A549 (cell line): ENCODE results near the gene FRMD4A. TPM values are rescaled to one million over a fixed set of nuclear protein-coding genes. Genes with fewer than 3 reads are reported as not detected.

Experiments
- ATAC-seq, 2 experiments: fragments of 200-7000 bp in 1 of 2; fragments of >200 bp in 1 of 2; cut with Nextera tagmentation in 1 of 2; cut with Tn5 transposase in 1 of 2; 3 replicates each; pipeline versions ENCODE4 v1.8.0 to v1.9.1; 2018 to 2020; ENCODE audit warnings: mild to moderate bottlenecking in 1 of 2, moderate library complexity in 1 of 2
- CTCF ChIA-PET: fragments of 300-600 bp; sonication (Branson Sonifier 250); formaldehyde crosslinking; extraction: SDS; loops from one replicate; lab custom pipeline; 2021; ENCODE audit warnings: antibody characterized with exemption, inconsistent platforms; lab: Yijun Ruan, JAX
- POLR2A ChIA-PET: fragments of 350-600 bp; formaldehyde crosslinking; extraction: SDS; loops from one replicate; lab custom pipeline; 2021; ENCODE audit warnings: antibody characterized with exemption, inconsistent platforms; lab: Yijun Ruan, JAX
- DNase-seq, 2 experiments: peaks; one replicate each; pipeline versions ENCODE4 v3.0.0 to v3.0.0-alpha.2; 2011 to 2016; ENCODE audit warnings: low read depth in 1 of 2, low spot score in 1 of 2
- FAIRE-seq: peaks from 2 replicates; lab custom pipeline; 2011; peaks lifted over from hg19 to GRCh38; lab: Jason Lieb, UNC
- H3K27ac ChIP-seq, 2 experiments: fragments of >200 bp; sonication (Bioruptor Twin); formaldehyde crosslinking; 3 replicates each; pipeline ENCODE4 v1.5.1; 2016 to 2017
- H3K4me1 ChIP-seq: fragments of >200 bp; sonication (Bioruptor Twin); formaldehyde crosslinking; 3 replicates; pipeline ENCODE4 v1.6.1; 2016
- H3K4me2 ChIP-seq: fragments of >200 bp; sonication (Bioruptor Twin); formaldehyde crosslinking; 3 replicates; pipeline ENCODE4 v1.6.1; 2016
- H3K4me3 ChIP-seq: fragments of >200 bp; sonication (Bioruptor Twin); formaldehyde crosslinking; 3 replicates; pipeline ENCODE4 v1.5.1; 2016
- H3K9me3 ChIP-seq: fragments of >200 bp; sonication (Bioruptor Twin); formaldehyde crosslinking; 3 replicates; pipeline ENCODE4 v1.6.1; 2016
- CBX2 ChIP-seq: fragments of 200-600 bp; sonication (generic); IDR thresholded peaks from 2 replicates; pipeline ENCODE4 v1.6.1; 2016; ENCODE audit warnings: low read depth, mild to moderate bottlenecking, borderline replicate concordance
- CEBPB ChIP-seq, 2 experiments: fragments of >200 bp in 1 of 2; sonication (Bioruptor Twin) in 1 of 2; formaldehyde crosslinking in 1 of 2; IDR thresholded peaks; 2 replicates each; pipeline ENCODE4 v1.6.1; 2012 to 2016
- CHD2 ChIP-seq: fragments of 150-350 bp; IDR thresholded peaks from 2 replicates; pipeline ENCODE4 v1.6.1; 2014; ENCODE audit warnings: low read length; ENCODE audit not compliant: partially characterized antibody
- CTCF ChIP-seq: fragments of >200 bp; sonication (Bioruptor Twin); formaldehyde crosslinking; IDR thresholded peaks from 3 replicates; pipeline ENCODE4 v1.5.1; 2016
- E2F6 ChIP-seq: IDR thresholded peaks from 2 replicates; pipeline ENCODE4 v1.6.1; 2012; ENCODE audit warnings: low read depth, borderline replicate concordance
- ELK1 ChIP-seq: fragments of 150-350 bp; IDR thresholded peaks from 2 replicates; pipeline ENCODE4 v1.6.1; 2014; ENCODE audit warnings: low read depth, mild to moderate bottlenecking, low read length
- EP300 ChIP-seq, 2 experiments: fragments of >200 bp; sonication (Bioruptor Twin); formaldehyde crosslinking; IDR thresholded peaks; 2 replicates in 1 of 2; 3 replicates in 1 of 2; pipeline ENCODE4 v1.6.1; 2016 to 2017
- FOSB ChIP-seq: fragments of 250-450 bp; sonication (Bioruptor Pico); IDR thresholded peaks from 2 replicates; pipeline ENCODE4 v1.5.0; 2020; ENCODE audit warnings: mild to moderate bottlenecking, moderate library complexity
- FOSL2 ChIP-seq, 2 experiments: fragments of 450-650 bp in 1 of 2; fragments of >200 bp in 1 of 2; sonication (Bioruptor Twin) in 1 of 2; formaldehyde crosslinking; IDR thresholded peaks; 2 replicates each; pipeline versions ENCODE4 v1.5.0 to v1.6.1; 2016 to 2020; ENCODE audit warnings: mild to moderate bottlenecking in 1 of 2, moderate library complexity in 1 of 2
- GATA3 ChIP-seq: IDR thresholded peaks from 2 replicates; pipeline ENCODE4 v1.6.1; 2012; ENCODE audit warnings: borderline replicate concordance
- HDAC2 ChIP-seq: fragments of 200-600 bp; sonication (generic); IDR thresholded peaks from 2 replicates; pipeline ENCODE4 v1.6.1; 2016
- HEYL ChIP-seq: fragments of 250-450 bp; sonication (Bioruptor Pico); IDR thresholded peaks from 2 replicates; pipeline ENCODE4 v1.8.0; 2021; ENCODE audit warnings: mild to moderate bottlenecking, moderate library complexity
- HOXA7 ChIP-seq: fragments of 250-450 bp; sonication (Bioruptor Pico); IDR thresholded peaks from 2 replicates; pipeline ENCODE4 v1.5.0; 2020; ENCODE audit warnings: mild to moderate bottlenecking, moderate library complexity
- HOXB5 ChIP-seq: fragments of 250-450 bp; sonication (Bioruptor Pico); IDR thresholded peaks from 2 replicates; pipeline ENCODE4 v1.5.0; 2020; ENCODE audit warnings: mild to moderate bottlenecking, moderate library complexity
- JUN ChIP-seq, 2 experiments: fragments of >200 bp; sonication (Bioruptor Twin); formaldehyde crosslinking; IDR thresholded peaks; 2 replicates in 1 of 2; 3 replicates in 1 of 2; pipeline ENCODE4 v1.6.1; 2016 to 2017
- KDM5A ChIP-seq: fragments of 200-600 bp; sonication (generic); IDR thresholded peaks from 2 replicates; pipeline ENCODE4 v1.6.1; 2016; ENCODE audit warnings: antibody characterized with exemption, mild to moderate bottlenecking
- MYC ChIP-seq: IDR thresholded peaks from 2 replicates; pipeline ENCODE4 v1.6.1; 2012; ENCODE audit warnings: mild to moderate bottlenecking, inconsistent platforms, low read length, improper control_type of control experiment, borderline replicate concordance
- NPAS2 ChIP-seq: fragments of 250-450 bp; sonication (Bioruptor Pico); IDR thresholded peaks from 2 replicates; pipeline ENCODE4 v1.8.0; 2022; ENCODE audit warnings: mild to moderate bottlenecking, moderate library complexity, borderline replicate concordance
- NR3C1 ChIP-seq: fragments of >200 bp; sonication (Bioruptor Twin); formaldehyde crosslinking; IDR thresholded peaks from 3 replicates; pipeline ENCODE4 v1.6.1; 2017
- PHF8 ChIP-seq: fragments of 200-600 bp; sonication (generic); IDR thresholded peaks from 2 replicates; pipeline ENCODE4 v1.6.1; 2016; ENCODE audit warnings: low read depth, mild to moderate bottlenecking, antibody characterized with exemption, moderate library complexity, borderline replicate concordance
- POLR2A ChIP-seq: IDR thresholded peaks from 2 replicates; pipeline ENCODE4 v1.6.1; 2012; ENCODE audit warnings: mild to moderate bottlenecking, low read length
- REST ChIP-seq: fragments of 200-600 bp; sonication (generic); IDR thresholded peaks from 2 replicates; pipeline ENCODE4 v1.6.1; 2016; ENCODE audit warnings: antibody characterized with exemption, mild to moderate bottlenecking, moderate library complexity
- RFX5 ChIP-seq: fragments of 450-650 bp; IDR thresholded peaks from 2 replicates; pipeline ENCODE4 v1.7.1; 2014; ENCODE audit warnings: antibody characterized with exemption, mild to moderate bottlenecking, moderate library complexity
- SMC3 ChIP-seq: fragments of >200 bp; sonication (Bioruptor Twin); formaldehyde crosslinking; IDR thresholded peaks from 3 replicates; pipeline ENCODE4 v1.6.1; 2018; ENCODE audit warnings: inconsistent platforms
- TFCP2L1 ChIP-seq: fragments of 250-450 bp; sonication (Bioruptor Pico); IDR thresholded peaks from 2 replicates; pipeline ENCODE4 v1.5.0; 2021; ENCODE audit warnings: mild to moderate bottlenecking
- TP53 ChIP-seq: fragments of 250-450 bp; sonication (Bioruptor Pico); IDR thresholded peaks from 2 replicates; pipeline ENCODE4 v1.5.0; 2021; ENCODE audit warnings: mild to moderate bottlenecking, moderate library complexity
- USF2 ChIP-seq: fragments of 450-650 bp; IDR thresholded peaks from 2 replicates; pipeline ENCODE4 v1.6.1; 2014; ENCODE audit warnings: antibody characterized with exemption
- ZSCAN20 ChIP-seq: fragments of 250-450 bp; sonication (Bioruptor Pico); IDR thresholded peaks from 2 replicates; pipeline ENCODE4 v1.8.0; 2022; ENCODE audit warnings: mild to moderate bottlenecking, moderate library complexity
- WGBS: methylation state at CpG from one replicate; pipeline ENCODE4 v1.1.6; 2017; ENCODE audit errors: missing lambda C conversion rate; 5-methylcytosine and 5-hydroxymethylcytosine counted together
- polyA plus RNA-seq, 4 experiments: library from polyadenylated mRNA; depleted of rRNA in 3 of 4; stranded (reverse); fragments of >200 nt; fragmentation: RNase III in 1 of 4; extraction: RNeasy Plus Mini Kit Qiagen cat#74134 plus additional on column Dnase treatment in 1 of 4; gene quantifications; 2 replicates in 3 of 4; 3 replicates in 1 of 4; pipeline ENCODE4 v1.2.3, GENCODE V29; 2011 to 2017

Gene FRMD4A
- polyA plus RNA-seq, 2 of the 4 experiments (the other 2 are of a cell fraction): 2.5 to 4.7 TPM

- Histone ChIP-seq H3K4me1 (no peaks in the 10 kb centered on the region), H3K27ac (no peak overlapping the region), H3K4me3 (no peak overlapping the region), H3K9me3 (no peaks in the 10 kb centered on the region), H3K4me2 (no peak overlapping the region)
- TF ChIP-seq HDAC2: no peak
- no peak for TF ChIP-seq HOXB5 (CRISPR knock-in tag)
- no peak for TF ChIP-seq ELK1
- no peak for TF ChIP-seq HOXA7 (CRISPR knock-in tag)
- no peak for TF ChIP-seq GATA3
- TF ChIP-seq JUN (IDR thresholded peaks at IDR 0.05): no peak
- no peak for TF ChIP-seq NPAS2 (CRISPR knock-in tag)
- TF ChIP-seq TFCP2L1 (CRISPR knock-in tag): no peak
- no peak for TF ChIP-seq FOSL2 (IDR thresholded peaks at IDR 0.05)
- TF ChIP-seq FOSL2 (CRISPR knock-in tag; IDR thresholded peaks at IDR 0.05): no peak
- no peak for TF ChIP-seq HEYL (CRISPR knock-in tag)
- no peak for TF ChIP-seq KDM5A
- no peak for TF ChIP-seq RFX5
- TF ChIP-seq CEBPB (IDR thresholded peaks at IDR 0.05): no peak
- WGBS: 49% methylated on average over 3 of the region's 3 CpGs
- ChIA-PET POLR2A (no interaction called here), CTCF (no interaction called here)
- FAIRE-seq (no peak), DNase-seq (no peak), ATAC-seq (no peak)
Observed at GRCh38 chr10:13961853-13962252, 368.9 kb downstream of the FRMD4A start.

- CTCF ChIA-PET: interaction anchor here (0.6 kb wide), 1 partner anchor 237 kb away, joined by 3 read pairs; no protein-coding TSS in a partner anchor
- no peak for FAIRE-seq
- no peak overlapping the region for H3K4me2 ChIP-seq
- no peak for TF ChIP-seq POLR2A
- no peak for TF ChIP-seq NR3C1
- TF ChIP-seq CHD2: no peak
- TF ChIP-seq MYC: no peak
- TF ChIP-seq SMC3: no peak
- no peak for TF ChIP-seq PHF8
- TF ChIP-seq EP300 (IDR thresholded peaks at IDR 0.05): no peak
- TF ChIP-seq E2F6: no peak
- no peak for TF ChIP-seq REST
- no peak for TF ChIP-seq USF2
- no peak for TF ChIP-seq CTCF
- TF ChIP-seq ZSCAN20 (CRISPR knock-in tag): no peak
- no peak for TF ChIP-seq FOSB (CRISPR knock-in tag)
- no peak for TF ChIP-seq TP53 (CRISPR knock-in tag)
- no peak for TF ChIP-seq CBX2
- TF ChIP-seq, all 56 proteins: peak for 0
- Histone ChIP-seq H3K4me3 (no peak overlapping the region), H3K9me3 (no peaks in the 10 kb centered on the region), H3K27ac (no peak overlapping the region), H3K4me1 (no peaks in the 10 kb centered on the region)
- no peak for ATAC-seq
- POLR2A ChIA-PET: no interaction called here
- DNase-seq: no peak
- 35% methylated on average over 5 of the region's 5 CpGs for WGBS
Observed at GRCh38 chr10:13961097-13961496, 369.6 kb downstream of the FRMD4A start.
